ENCODE data around the gene FAM217B.

The FAM217B gene

DNA sequence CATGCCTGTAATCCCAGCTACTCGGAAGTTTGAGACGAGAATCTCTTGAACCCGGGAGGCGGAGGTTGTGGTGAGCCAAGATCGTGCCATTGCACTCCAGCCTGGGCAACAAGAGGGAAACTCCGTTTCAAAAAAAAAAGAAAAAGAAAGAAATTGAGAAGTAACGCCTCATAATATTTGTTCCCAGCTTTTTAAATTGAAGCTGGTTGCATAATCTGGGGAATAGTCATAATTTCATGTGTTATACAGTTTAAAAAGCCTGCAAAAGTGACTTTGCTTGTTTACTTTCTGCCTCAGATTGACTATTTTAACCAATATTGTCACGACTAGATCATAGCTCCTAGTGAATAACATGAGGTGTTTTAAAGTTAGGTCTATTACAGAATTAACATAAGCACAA is 7.2 kb downstream of the FAM217B start:
- H3K27ac ChIP-seq: peak overlapping the region; percentile 50

DNA sequence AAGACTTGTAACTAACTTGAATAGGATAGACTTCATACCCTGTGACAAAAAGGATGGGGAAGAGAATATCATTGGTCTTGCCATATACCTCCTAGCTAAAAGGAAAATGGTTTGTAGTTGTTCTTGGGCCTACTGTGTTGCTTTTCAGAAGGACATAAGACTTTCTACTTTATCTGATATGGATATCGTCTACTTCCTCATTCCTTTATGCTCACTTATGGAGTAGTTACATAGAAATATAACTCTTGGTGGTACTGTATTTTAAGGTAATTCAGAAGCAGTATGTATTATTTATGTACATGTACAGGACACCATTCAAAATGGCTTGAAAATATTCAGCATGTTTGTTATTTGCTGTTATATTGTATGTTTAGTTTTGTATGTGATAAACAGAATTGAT is 8.0 kb downstream of the FAM217B start:
- no peak for TF ChIP-seq CTCF (conservative IDR thresholded peaks at IDR 0.05)
- peak overlapping the region; percentile 50 for H3K27ac ChIP-seq

More for the DNA sequence above, 7.2 kb downstream of the FAM217B start:
- no peak for TF ChIP-seq CTCF (conservative IDR thresholded peaks at IDR 0.05)

- peak; percentile 88 for TF ChIP-seq CTCF (conservative IDR thresholded peaks at IDR 0.05)
- H3K27ac ChIP-seq: peak overlapping the region; percentile 50
Measured at GRCh38 chr20:59948828-59949720, 8.9 kb downstream of the FAM217B start.

DNA sequence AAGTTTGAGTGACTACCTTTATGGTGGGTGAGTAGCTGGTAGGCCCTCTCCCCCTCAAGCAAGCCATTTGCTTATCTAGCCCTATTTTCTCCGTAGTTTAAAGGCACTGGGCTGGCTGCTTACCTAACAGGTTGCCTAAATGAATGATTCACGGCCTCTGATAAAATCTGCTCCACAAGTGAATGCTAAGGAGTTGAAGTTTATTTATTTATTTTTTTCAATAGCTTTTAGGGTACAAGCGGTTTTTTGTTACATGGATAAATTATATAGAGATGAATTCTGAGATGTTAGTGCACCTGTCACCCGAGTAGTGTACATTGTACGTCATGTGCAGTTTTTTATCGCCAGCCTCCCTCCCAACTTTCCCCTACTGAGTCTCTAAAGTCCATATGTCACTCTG is 9.7 kb downstream of the FAM217B start:
- TF ChIP-seq CTCF (conservative IDR thresholded peaks at IDR 0.05): no peak

DNA sequence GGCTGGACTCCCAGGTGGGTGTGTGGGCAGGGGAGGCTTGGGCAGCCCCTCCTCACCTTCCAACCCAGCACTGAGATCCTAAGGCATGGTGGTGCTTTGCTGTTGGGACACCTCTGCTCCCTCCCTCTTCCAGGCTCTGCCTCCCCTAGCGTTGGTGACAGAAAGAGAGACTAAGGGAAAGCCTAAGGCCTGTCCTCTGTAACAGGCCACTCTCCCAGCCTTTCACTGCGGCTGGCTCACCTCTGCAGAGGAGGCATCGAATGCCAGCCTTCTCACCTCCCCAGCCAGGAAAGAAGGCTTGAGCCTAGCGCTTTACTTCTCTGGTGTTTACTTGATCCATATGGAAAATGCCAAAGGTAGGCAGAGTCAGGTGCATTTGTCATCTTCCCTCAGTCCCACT is 14.5 kb downstream of the FAM217B start:
- TF ChIP-seq CTCF (conservative IDR thresholded peaks at IDR 0.05): no peak
- H3K27ac ChIP-seq: peak overlapping the region; percentile 99

More for the DNA sequence above, 9.7 kb downstream of the FAM217B start:
- H3K27ac ChIP-seq: peak overlapping the region; percentile 50

- H3K27ac ChIP-seq: peak overlapping the region; percentile 99
- TF ChIP-seq CTCF (conservative IDR thresholded peaks at IDR 0.05): peak; percentile 81
Measured at GRCh38 chr20:59955131-59955796, 15.1 kb downstream of the FAM217B start.

- peak overlapping the region; percentile 99 for H3K27ac ChIP-seq
Measured at GRCh38 chr20:59957568-59957967, 17.4 kb downstream of the FAM217B start.

DNA sequence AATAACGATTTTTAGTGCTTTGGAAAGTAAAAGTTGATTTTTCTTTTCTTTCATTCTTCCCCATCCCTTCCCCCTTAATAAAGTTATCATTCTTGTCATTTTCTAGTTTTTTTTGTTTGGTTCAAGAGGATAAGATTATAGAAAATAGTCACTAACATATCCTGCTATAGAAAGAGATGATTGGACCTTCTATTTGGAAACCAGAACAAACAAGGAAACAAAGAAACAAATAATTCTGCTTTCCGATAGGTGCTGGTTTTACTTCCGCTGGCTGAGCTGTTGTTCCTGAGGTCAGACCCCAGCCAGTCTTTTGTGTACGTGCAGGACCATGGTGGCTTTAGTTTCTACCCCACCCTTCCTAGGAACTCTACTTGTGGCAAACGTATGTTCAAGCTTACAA is 17.9 kb downstream of the FAM217B start, which contains the start of gene CDH26:
Gene CDH26, plus strand, starts transcription at position 301 of the 400 bp plus-strand sequence. CDS start 304 bp downstream, outside the sequence.
- no peak for TF ChIP-seq CTCF (conservative IDR thresholded peaks at IDR 0.05)
- H3K27ac ChIP-seq: peak within 1 kb of the TSS; percentile 99
